Chondrocyte (in vitro differentiated cells): ENCODE data around the gene INO80. TPM values are rescaled to one million over a fixed set of nuclear protein-coding genes. Genes with fewer than 3 reads are reported as not detected.
A peak's percentile ranks its signal among the peaks of the same experiment; 100 is the strongest.

ENCODE experiments used
- DNase-seq: peaks from one replicate; pipeline ENCODE4 v3.0.0; 2021; ENCODE audit warnings: mixed read lengths, low spot score
- H3K27ac Mint-ChIP-seq: one replicate; pipeline ENCODE4 v1.8.0; 2021; ENCODE audit warnings: mild to moderate bottlenecking, moderate library complexity, mixed read lengths; ENCODE audit not compliant: unreplicated experiment
- H3K27me3 Mint-ChIP-seq: 2 replicates; pipeline ENCODE4 v1.8.0; 2021; ENCODE audit warnings: low read depth, mixed read lengths
- H3K36me3 Mint-ChIP-seq: 2 replicates; pipeline ENCODE4 v1.8.0; 2021; ENCODE audit warnings: low read depth, mixed read lengths
- H3K4me1 Mint-ChIP-seq: 2 replicates; pipeline ENCODE4 v1.8.0; 2021; ENCODE audit warnings: low read depth, mild to moderate bottlenecking, mixed read lengths
- H3K4me3 Mint-ChIP-seq: one replicate; pipeline ENCODE4 v1.8.0; 2021; ENCODE audit warnings: mild to moderate bottlenecking, moderate library complexity, mixed read lengths; ENCODE audit not compliant: unreplicated experiment
- H3K9me3 Mint-ChIP-seq: 2 replicates; pipeline ENCODE4 v1.8.0; 2021; ENCODE audit warnings: low read depth, mixed read lengths
- total RNA-seq: library from RNA; stranded (reverse); gene quantifications from 3 replicates; pipeline ENCODE4 v1.2.1, GENCODE V29; 2021
- TF ChIP-seq, protein P1 (sequence below): fragments of 200-600 bp; sonication (generic); IDR thresholded peaks from 2 replicates; pipeline ENCODE4 v1.5.0; 2021; ENCODE audit warnings: antibody characterized with exemption, mild to moderate bottlenecking, moderate library complexity

The INO80 gene
- total RNA-seq, 1 donor from 2014 or later = 16.6 TPM

DNA sequence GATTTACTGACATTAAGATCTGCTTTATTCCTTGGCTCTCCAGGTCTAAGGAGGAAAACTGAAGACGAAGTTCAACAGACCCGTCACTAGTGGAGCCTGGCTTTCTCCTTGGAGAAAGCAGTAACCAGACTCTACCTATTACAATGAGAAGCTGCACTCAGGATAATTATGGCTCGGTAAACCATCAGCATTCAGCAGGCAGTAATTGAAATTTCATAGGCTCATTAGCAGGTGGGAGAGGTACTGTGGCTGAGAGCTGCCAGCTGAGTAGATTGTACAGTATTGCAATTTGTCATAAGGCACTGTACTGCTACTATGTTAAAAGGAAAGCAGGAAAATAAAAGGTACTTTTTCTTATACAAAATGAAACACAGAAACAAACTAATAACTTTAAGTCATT lies 111.6 kb downstream of the INO80 start:
- Mint-ChIP-seq H3K9me3 (no peaks in the 10 kb centered on the region), H3K27ac (no peak overlapping the region), H3K27me3 (no peaks in the 10 kb centered on the region), H3K4me3 (no peak overlapping the region), H3K36me3 (peaks cover 14% of the 10 kb centered on the region), H3K4me1 (peaks cover 16% of the 10 kb centered on the region)
- DNase-seq = no peak
- TF ChIP-seq, protein P1, sequence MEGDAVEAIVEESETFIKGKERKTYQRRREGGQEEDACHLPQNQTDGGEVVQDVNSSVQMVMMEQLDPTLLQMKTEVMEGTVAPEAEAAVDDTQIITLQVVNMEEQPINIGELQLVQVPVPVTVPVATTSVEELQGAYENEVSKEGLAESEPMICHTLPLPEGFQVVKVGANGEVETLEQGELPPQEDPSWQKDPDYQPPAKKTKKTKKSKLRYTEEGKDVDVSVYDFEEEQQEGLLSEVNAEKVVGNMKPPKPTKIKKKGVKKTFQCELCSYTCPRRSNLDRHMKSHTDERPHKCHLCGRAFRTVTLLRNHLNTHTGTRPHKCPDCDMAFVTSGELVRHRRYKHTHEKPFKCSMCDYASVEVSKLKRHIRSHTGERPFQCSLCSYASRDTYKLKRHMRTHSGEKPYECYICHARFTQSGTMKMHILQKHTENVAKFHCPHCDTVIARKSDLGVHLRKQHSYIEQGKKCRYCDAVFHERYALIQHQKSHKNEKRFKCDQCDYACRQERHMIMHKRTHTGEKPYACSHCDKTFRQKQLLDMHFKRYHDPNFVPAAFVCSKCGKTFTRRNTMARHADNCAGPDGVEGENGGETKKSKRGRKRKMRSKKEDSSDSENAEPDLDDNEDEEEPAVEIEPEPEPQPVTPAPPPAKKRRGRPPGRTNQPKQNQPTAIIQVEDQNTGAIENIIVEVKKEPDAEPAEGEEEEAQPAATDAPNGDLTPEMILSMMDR = no peak

DNA sequence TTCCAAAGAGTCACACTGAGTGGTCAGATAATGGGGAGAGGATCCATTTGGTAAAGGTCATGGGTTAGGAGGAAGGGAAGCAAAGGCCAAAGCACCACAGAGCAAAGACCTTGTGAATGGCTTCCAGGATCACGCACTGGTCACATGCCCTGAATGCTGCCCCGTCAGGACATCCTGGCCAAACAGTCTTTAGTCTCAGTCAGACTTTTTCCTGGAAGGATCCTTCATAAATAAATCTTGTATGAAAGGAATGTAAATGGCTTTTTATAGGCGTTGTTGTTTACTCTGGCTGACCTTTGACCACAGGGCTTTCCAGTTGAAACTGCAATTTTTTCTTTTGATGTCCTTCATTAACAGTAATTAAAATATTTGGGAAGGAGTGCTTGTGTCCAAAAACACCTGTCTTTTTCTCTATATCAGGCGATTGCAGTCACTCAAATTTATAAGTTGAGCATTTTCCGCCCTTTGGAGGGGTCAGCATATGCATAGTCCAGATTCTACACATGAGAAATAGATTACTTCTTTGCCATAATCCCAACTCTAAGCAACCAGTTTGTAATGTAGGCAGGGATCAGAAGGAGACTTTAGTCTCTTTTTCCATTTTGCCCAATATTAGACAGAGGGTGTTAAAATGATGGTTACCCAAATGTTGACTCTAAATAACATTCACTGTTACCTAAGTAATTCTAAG lies 114.4 kb downstream of the INO80 start:
- no peak overlapping the region for H3K4me3 Mint-ChIP-seq
- peaks cover 15% of the 10 kb centered on the region for H3K4me1 Mint-ChIP-seq
- peaks cover 16% of the 10 kb centered on the region for H3K36me3 Mint-ChIP-seq
- no peaks in the 10 kb centered on the region for H3K27me3 Mint-ChIP-seq
- H3K9me3 Mint-ChIP-seq = no peaks in the 10 kb centered on the region
- TF ChIP-seq, protein P1 = no peak
- no peak for DNase-seq
- H3K27ac Mint-ChIP-seq = peak overlapping the region; percentile 57

DNA sequence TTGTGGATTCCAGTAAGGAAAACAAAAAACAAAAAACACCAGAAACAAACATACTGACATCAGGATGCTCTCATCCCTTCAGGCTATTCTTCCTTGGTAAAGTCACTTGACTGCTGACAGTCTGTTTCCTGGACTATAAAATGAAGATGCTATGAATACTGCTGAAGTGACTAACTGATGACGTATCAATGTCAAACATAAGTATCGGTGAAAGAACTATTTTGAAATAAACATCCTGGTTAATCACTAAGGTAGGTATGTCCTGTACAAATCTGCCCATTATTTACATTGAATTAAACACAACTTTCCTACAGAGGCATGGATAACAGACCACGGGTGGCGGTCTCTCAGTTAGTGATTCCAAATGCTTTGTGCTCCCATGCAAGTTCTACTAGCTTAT lies 116.9 kb downstream of the INO80 start:
- Mint-ChIP-seq H3K27ac (no peak overlapping the region), H3K4me3 (no peak overlapping the region), H3K27me3 (no peaks in the 10 kb centered on the region), H3K9me3 (no peaks in the 10 kb centered on the region), H3K36me3 (peaks cover 26% of the 10 kb centered on the region), H3K4me1 (peaks cover 7% of the 10 kb centered on the region)
- no peak for DNase-seq
- TF ChIP-seq, protein P1 = no peak

GRCh38 chr15:40995656-40996055 lies 120.4 kb downstream of the INO80 start:
- no peak for DNase-seq
- Mint-ChIP-seq H3K27ac (no peak overlapping the region), H3K4me1 (peaks cover 19% of the 10 kb centered on the region), H3K36me3 (peaks cover 28% of the 10 kb centered on the region), H3K9me3 (no peaks in the 10 kb centered on the region), H3K27me3 (no peaks in the 10 kb centered on the region), H3K4me3 (no peak overlapping the region)
- TF ChIP-seq, protein P1 = no peak

DNA sequence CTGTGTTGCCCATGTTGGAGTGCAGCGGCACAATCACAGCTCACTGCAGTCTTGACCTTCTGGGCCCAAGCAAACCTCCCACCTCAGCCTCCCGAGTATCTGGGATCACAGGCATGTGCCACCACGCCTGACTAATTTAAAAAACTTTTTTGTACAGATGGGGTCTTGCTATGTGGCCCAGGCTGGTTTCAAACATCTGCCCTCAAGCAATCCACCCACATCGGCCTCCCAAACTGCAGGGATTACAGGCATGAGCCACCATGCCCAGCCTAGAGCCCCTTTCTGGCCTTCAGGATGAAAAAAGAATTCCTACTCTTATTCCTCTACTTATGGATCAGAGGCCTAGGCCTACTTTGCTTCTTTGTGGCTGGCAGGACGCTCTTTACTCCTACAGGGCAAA lies 123.3 kb downstream of the INO80 start:
- peaks cover 31% of the 10 kb centered on the region for H3K4me1 Mint-ChIP-seq
- no peaks in the 10 kb centered on the region for H3K9me3 Mint-ChIP-seq
- H3K36me3 Mint-ChIP-seq = peaks cover 24% of the 10 kb centered on the region
- no peaks in the 10 kb centered on the region for H3K27me3 Mint-ChIP-seq
- no peak overlapping the region for H3K4me3 Mint-ChIP-seq
- H3K27ac Mint-ChIP-seq = peak overlapping the region; percentile 52
- TF ChIP-seq, protein P1 = no peak
- no peak for DNase-seq
